ENCODE data around the gene LSM8. TPM values are rescaled to one million over a fixed set of nuclear protein-coding genes. Genes with fewer than 3 reads are reported as not detected.

Gene LSM8
- total and polyA plus RNA-seq, 2 of the 8 experiments (the other 6 are each of a cell fraction or from before 2014, with no cell fraction given), result 36.9 to 51.0 TPM

DNA sequence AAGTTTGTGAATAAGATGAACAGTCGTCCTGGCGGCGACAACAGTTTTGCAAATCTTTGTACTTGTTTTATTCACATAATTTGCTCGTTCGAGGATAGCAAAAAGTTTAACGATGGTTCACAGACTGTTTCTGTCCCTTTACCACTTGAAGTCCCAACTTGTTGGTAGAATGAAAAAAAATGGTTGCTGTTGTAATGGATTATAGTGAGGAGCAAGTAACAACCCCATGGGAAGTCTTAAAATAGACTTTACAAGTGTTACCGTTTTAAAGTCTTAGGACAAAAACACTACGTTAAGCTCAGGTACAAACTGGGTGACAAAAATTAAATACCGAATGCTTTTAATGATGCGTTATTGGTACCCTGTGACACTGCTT is 589 bp downstream of the LSM8 start:
- Histone ChIP-seq H3K9ac (replicated peaks in 1 of 4; ENCODE audit: extremely low read depth in 1 of 4, low read depth in 3 of 4, low read length in 3 of 4) (peak overlapping the region; percentile 86 to 98 (median 92)), H4K20me1 (replicated peaks in 1 of 2; ENCODE audit: control insufficient read depth in 1 of 2, insufficient read depth in 2 of 2, low read length in 2 of 2) (no peaks in the 10 kb centered on the region), H4K91ac (replicated peaks; ENCODE audit: insufficient read length, low read length) (no peak overlapping the region), H4K8ac (ENCODE audit: extremely low read depth, insufficient read depth, low read length) (no peak overlapping the region), H3K4ac (replicated peaks; ENCODE audit: insufficient read length, low read depth, low read length) (no peak overlapping the region), H4K5ac (ENCODE audit: insufficient read length, low read depth, low read length) (peak overlapping the region; percentile 89), H2BK15ac (ENCODE audit: low read length) (no peak overlapping the region), H3K23me2 (ENCODE audit: low read depth, low read length) (peaks cover 2% of the 10 kb centered on the region; the same call in 1 of the 2 replicates), H3K4me3 (ENCODE audit: extremely low read depth in 1 of 4, insufficient read depth in 2 of 4, low read depth in 3 of 4, low read length in 4 of 4) (peak overlapping the region; percentile 85 to 96 (median 92)), H3K14ac (ENCODE audit: insufficient read length) (no peak overlapping the region), H3K4me1 (replicated peaks in 1 of 4; ENCODE audit: control insufficient read depth in 3 of 4, insufficient read depth in 4 of 4, low read length in 3 of 4) (peaks cover 0 to 3% (median 0%) of the 10 kb centered on the region in 4 experiments; a peak in 1 of 7 replicates), H3K36me3 (ENCODE audit: control insufficient read depth in 2 of 4, insufficient read depth in 4 of 4, low read length in 3 of 4) (peaks cover 2 to 24% (median 19%) of the 10 kb centered on the region in 4 experiments; a peak in 6 of 8 replicates), H2BK20ac (ENCODE audit: low read length) (no peak overlapping the region), H2BK12ac (ENCODE audit: low read depth, low read length) (no peak overlapping the region), H2BK5ac (ENCODE audit: low read depth, low read length) (no peak overlapping the region), H3K4me2 (ENCODE audit: insufficient read depth in 1 of 2, low read depth in 2 of 2, low read length in 2 of 2) (peak overlapping the region; percentile 85 to 92), H3K9me3 (ENCODE audit: insufficient read depth in 2 of 2, low read depth in 1 of 2, low read length in 1 of 2) (no peaks in the 10 kb centered on the region), H2AFZ (ENCODE audit: low read length) (no peak overlapping the region), H3K23ac (ENCODE audit: insufficient read length) (no peak overlapping the region), H2BK120ac (replicated peaks; ENCODE audit: low read depth, low read length) (no peak overlapping the region), H3K27me3 (replicated peaks in 1 of 4; ENCODE audit: control insufficient read depth in 3 of 4, extremely low read depth in 1 of 4, insufficient read depth in 3 of 4, low read length in 3 of 4) (no peaks in the 10 kb centered on the region), H3K79me1 (ENCODE audit: low read depth, low read length) (no peaks in the 10 kb centered on the region), H3K79me2 (ENCODE audit: control insufficient read depth in 1 of 2, insufficient read depth in 2 of 2, low read length in 2 of 2) (peaks cover 6 to 44% of the 10 kb centered on the region in 2 experiments; a peak in 3 of 4 replicates), H3K27ac (ENCODE audit: low read depth, low read length) (peak overlapping the region; percentile 93), H3K18ac (ENCODE audit: extremely low read depth, low read length) (no peak overlapping the region), H3K56ac (replicated peaks; ENCODE audit: insufficient read length, low read depth, low read length) (no peak overlapping the region), H2AK5ac (ENCODE audit: low read depth, low read length) (no peak overlapping the region)
- no peak for DNase-seq (ENCODE audit: low read depth in 1 of 2, low spot score in 2 of 2)
- ChIA-PET CTCF (ENCODE audit: partially characterized antibody) (interaction anchor here (2.0 kb wide), 1 partner anchor 11 kb away, joined by 6 read pairs; no protein-coding TSS in a partner anchor), POLR2A (ENCODE audit: partially characterized antibody) (interaction anchor here (1.9 kb wide), 1 partner anchor 10 kb away, joined by 5 read pairs; no protein-coding TSS in a partner anchor)
- TF ChIP-seq SAP30 (IDR thresholded peaks at IDR 0.05; ENCODE audit: insufficient read depth, insufficient replicate concordance, low read length), result peak; percentile 11
- TF ChIP-seq CHD1 (IDR thresholded peaks at IDR 0.05; ENCODE audit: low read depth, low read length), result no peak
- 17% methylated on average over 10 of the region's 10 CpGs; no CpG with 5 or more reads in 1 of the 2 experiments for WGBS, 2 experiments (ENCODE audit: extremely low coverage in 1 of 2, insufficient coverage in 1 of 2, insufficient read length in 1 of 2, insufficient replicate concordance in 2 of 2, low coverage in 1 of 2, low lambda C conversion rate in 2 of 2, missing lambda C conversion rate in 1 of 2)
- no peak for FAIRE-seq

All from H1 (cell line).